SK-N-SH (cell line): ENCODE measurements around the gene LURAP1L.

ENCODE experiments used
- TAF1 ChIP-seq: IDR thresholded peaks from 2 replicates; pipeline ENCODE4 v1.6.1; 2012; ENCODE audit warnings: low read depth, mild to moderate bottlenecking, low read length, moderate library complexity, borderline replicate concordance
- TF ChIP-seq, protein P1 (sequence below): fragments of 200-600 bp; sonication (generic); IDR thresholded peaks from 2 replicates; pipeline ENCODE4 v1.6.1; 2017; ENCODE audit warnings: antibody characterized with exemption, mild to moderate bottlenecking, moderate library complexity

DNA sequence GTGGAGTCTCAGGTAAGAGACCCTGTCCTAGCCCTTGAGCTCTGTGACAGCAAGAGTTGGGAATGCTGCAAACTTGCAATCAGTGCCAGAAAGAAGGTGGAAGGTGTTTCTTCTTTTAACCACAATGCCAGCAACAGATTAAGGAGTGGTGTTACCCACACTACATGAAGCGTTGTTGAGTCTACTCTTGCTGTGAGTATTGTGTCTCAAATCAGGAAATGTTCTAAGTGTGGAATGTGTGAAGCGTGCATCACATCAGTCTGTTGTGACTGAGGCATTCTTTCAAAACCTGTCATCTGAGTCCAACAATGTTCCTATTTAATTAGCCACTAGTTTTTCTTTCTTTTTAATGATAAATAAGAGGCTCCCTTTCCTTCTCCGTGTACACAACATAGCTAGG lies 2.9 kb upstream of the LURAP1L start:
- TF ChIP-seq, protein P1, sequence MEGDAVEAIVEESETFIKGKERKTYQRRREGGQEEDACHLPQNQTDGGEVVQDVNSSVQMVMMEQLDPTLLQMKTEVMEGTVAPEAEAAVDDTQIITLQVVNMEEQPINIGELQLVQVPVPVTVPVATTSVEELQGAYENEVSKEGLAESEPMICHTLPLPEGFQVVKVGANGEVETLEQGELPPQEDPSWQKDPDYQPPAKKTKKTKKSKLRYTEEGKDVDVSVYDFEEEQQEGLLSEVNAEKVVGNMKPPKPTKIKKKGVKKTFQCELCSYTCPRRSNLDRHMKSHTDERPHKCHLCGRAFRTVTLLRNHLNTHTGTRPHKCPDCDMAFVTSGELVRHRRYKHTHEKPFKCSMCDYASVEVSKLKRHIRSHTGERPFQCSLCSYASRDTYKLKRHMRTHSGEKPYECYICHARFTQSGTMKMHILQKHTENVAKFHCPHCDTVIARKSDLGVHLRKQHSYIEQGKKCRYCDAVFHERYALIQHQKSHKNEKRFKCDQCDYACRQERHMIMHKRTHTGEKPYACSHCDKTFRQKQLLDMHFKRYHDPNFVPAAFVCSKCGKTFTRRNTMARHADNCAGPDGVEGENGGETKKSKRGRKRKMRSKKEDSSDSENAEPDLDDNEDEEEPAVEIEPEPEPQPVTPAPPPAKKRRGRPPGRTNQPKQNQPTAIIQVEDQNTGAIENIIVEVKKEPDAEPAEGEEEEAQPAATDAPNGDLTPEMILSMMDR = no peak
- TF ChIP-seq TAF1 = no peak
